Measurements from ENCODE around the gene AFF3.

The AFF3 gene

GRCh38 chr2:100046961-100047947 is 95.1 kb downstream of the AFF3 start:
- ATAC-seq (ENCODE audit: low read depth) (no peak), DNase-seq (ENCODE audit: low spot score) (no peak)
- Histone ChIP-seq H3K36me3 (ENCODE audit: low read depth) (no peaks in the 10 kb centered on the region), H3K4me3 (ENCODE audit: severe bottlenecking) (no peak overlapping the region), H3K27me3 (ENCODE audit: insufficient read depth, poor library complexity, severe bottlenecking) (peaks cover 7% of the 10 kb centered on the region), H3K9me3 (ENCODE audit: severe bottlenecking) (no peaks in the 10 kb centered on the region), H3K27ac (ENCODE audit: poor library complexity, severe bottlenecking) (no peak overlapping the region), H3K4me1 (ENCODE audit: insufficient read depth, poor library complexity, severe bottlenecking) (no peaks in the 10 kb centered on the region)
- TF ChIP-seq CTCF (IDR thresholded peaks at IDR 0.05; ENCODE audit: poor library complexity, severe bottlenecking), result no peak

- no peak for ATAC-seq (ENCODE audit: low read depth)
- Histone ChIP-seq H3K36me3 (ENCODE audit: low read depth) (no peaks in the 10 kb centered on the region), H3K9me3 (ENCODE audit: severe bottlenecking) (no peaks in the 10 kb centered on the region), H3K27ac (ENCODE audit: poor library complexity, severe bottlenecking) (no peak overlapping the region), H3K4me1 (ENCODE audit: insufficient read depth, poor library complexity, severe bottlenecking) (no peaks in the 10 kb centered on the region), H3K4me3 (ENCODE audit: severe bottlenecking) (no peak overlapping the region), H3K27me3 (ENCODE audit: insufficient read depth, poor library complexity, severe bottlenecking) (peaks cover 7% of the 10 kb centered on the region)
- DNase-seq (ENCODE audit: low spot score), result no peak
- TF ChIP-seq CTCF (IDR thresholded peaks at IDR 0.05; ENCODE audit: poor library complexity, severe bottlenecking), result no peak
These were observed 97.4 kb downstream of the AFF3 start for GRCh38 chr2:100045000-100045399.

GRCh38 chr2:100043891-100044255 is 98.5 kb downstream of the AFF3 start:
- Histone ChIP-seq H3K4me3 (ENCODE audit: severe bottlenecking) (no peak overlapping the region), H3K36me3 (ENCODE audit: low read depth) (no peaks in the 10 kb centered on the region), H3K9me3 (ENCODE audit: severe bottlenecking) (no peaks in the 10 kb centered on the region), H3K4me1 (ENCODE audit: insufficient read depth, poor library complexity, severe bottlenecking) (no peaks in the 10 kb centered on the region), H3K27ac (ENCODE audit: poor library complexity, severe bottlenecking) (no peak overlapping the region), H3K27me3 (ENCODE audit: insufficient read depth, poor library complexity, severe bottlenecking) (peaks cover 7% of the 10 kb centered on the region)
- ATAC-seq (ENCODE audit: low read depth), result no peak
- no peak for DNase-seq (ENCODE audit: low spot score)
- no peak for TF ChIP-seq CTCF (IDR thresholded peaks at IDR 0.05; ENCODE audit: poor library complexity, severe bottlenecking)

- Histone ChIP-seq H3K4me3 (ENCODE audit: severe bottlenecking) (no peak overlapping the region), H3K9me3 (ENCODE audit: severe bottlenecking) (no peaks in the 10 kb centered on the region), H3K27ac (ENCODE audit: poor library complexity, severe bottlenecking) (no peak overlapping the region), H3K4me1 (ENCODE audit: insufficient read depth, poor library complexity, severe bottlenecking) (no peaks in the 10 kb centered on the region), H3K27me3 (ENCODE audit: insufficient read depth, poor library complexity, severe bottlenecking) (peaks cover 4% of the 10 kb centered on the region), H3K36me3 (ENCODE audit: low read depth) (no peaks in the 10 kb centered on the region)
- DNase-seq (ENCODE audit: low spot score), result no peak
- no peak for ATAC-seq (ENCODE audit: low read depth)
- no peak for TF ChIP-seq CTCF (IDR thresholded peaks at IDR 0.05; ENCODE audit: poor library complexity, severe bottlenecking)
These were observed 99.1 kb downstream of the AFF3 start for GRCh38 chr2:100043081-100043890.

Measured in RWPE2 (cell line).